HS-27A (cell line): Measurements from ENCODE around the gene BSN.
"Not testable (repeated sequence)": the region's sequence is repeated elsewhere in the genome, so short reads cannot be mapped to it uniquely, and the experiment has no call there.

ENCODE experiments used
- DNase-seq: peaks from one replicate; pipeline ENCODE4 v3.0.0-alpha.2; 2012; ENCODE audit warnings: low read depth, missing footprints

The BSN gene

DNA sequence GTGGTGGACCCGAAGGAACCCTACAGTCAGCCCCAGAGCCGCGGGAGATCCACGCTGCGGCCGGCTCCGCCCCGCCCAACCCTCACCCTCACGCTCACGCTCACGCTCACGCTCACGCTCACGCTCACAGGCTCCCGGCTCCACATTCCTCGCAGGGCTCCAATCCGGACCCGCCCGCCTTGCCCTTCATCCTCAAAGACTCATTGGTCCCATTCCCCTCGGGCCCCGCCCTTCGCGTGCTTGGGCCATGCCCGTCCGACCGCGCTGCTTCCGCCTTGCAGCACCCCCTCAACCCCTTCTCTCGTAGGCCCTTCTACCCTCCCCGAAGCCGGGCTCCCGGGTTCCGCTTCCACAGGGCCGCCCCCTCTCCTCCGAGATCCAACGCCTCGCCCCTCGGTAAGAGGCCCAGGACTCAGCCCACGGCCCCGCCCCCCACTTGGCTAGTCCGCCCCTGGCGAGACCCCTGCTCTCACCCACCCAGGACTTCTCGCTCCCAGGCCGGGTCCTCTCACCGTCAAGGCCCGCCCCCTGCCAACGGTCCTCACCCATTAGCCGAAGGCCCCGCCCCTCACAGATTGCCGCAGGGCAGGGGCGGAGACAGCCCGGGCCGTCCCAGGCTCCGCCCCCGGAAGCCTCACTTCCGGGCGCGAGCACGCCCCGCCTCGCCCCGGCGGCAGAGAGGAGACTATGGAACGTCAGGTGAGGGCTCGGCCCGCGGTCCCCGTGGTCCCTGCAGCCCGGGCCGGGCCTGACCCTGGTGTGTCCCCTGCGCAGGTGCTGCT, 119.6 kb downstream of the BSN start, which contains the start of gene APEH:
Gene APEH, plus strand, starts transcription at position 637 of the 782 bp plus-strand sequence. Its CDS starts 51 bp downstream, at position 688.
- peak; percentile 97 for DNase-seq

DNA sequence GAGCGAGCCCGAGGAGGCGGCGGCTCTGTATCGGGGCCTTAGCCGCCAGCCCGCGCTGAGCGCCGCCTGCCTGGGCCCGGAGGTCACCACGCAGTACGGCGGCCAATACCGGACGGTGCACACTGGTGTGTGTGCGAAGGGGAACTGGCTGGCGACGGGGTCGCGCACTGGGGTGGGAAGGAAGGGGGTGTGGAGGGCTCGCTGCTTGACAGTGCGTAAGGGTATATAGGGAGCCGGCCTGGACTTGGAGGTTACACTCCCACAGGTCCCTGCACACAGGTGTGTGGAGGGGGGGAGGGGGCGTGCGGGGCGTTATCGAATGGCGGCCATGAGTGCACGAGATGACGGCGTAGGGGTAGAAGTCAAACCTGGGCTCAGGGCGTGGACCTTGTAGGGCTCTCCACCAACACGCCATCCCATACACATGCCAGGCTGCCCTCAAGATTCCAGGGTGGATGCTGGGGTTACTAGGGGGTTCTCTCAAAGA, 120.3 kb downstream of the BSN start:
- no peak for DNase-seq

DNA sequence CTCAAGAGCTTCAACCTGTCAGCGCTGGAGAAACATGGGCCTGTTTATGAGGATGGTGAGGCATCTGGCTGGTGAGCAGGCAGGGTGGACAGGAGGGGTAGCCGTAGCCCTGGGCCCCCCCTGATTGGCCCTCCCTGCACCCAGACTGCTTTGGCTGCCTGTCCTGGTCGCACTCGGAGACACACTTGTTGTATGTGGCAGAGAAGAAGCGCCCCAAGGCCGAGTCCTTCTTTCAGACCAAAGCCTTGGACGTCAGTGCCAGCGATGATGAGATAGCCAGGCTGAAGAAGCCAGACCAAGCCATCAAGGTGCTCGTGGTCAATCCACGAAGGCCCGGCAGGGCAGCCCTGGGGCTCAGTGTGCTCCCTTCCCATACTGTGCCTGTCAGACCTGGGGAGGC, 121.6 kb downstream of the BSN start:
- no peak for DNase-seq

DNA sequence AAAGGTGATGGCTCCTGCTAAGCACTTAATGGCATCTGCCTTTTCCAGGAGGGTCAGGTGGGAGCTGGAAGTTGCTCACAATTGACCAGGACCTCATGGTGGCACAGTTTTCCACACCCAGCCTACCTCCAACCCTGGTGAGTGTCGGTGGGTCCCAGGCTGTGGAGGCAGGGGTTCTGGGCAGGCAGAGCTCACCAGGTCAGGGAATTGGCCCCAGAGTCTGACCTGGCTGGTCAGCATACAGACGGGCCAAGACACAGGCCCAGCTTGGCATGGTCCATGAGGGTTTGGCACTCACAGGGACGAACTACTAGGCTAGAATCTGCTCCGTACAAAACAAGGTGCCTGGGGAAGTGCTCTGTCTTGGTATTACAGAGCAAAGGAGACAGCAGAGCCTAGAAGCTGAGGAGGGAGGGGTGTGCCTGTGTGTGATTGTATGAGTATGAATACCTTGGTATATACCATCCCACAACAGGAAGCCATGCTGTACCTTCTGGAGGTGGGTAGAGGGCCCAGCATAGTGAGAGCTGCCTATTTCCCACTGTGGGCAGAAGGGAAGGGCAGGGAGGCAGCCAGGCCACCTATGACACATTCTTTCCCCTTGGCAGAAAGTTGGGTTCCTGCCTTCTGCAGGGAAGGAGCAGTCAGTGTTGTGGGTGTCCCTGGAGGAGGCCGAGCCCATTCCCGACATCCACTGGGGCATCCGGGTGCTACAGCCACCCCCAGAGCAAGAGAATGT, 126.4 kb downstream of the BSN start:
- no peak for DNase-seq

DNA sequence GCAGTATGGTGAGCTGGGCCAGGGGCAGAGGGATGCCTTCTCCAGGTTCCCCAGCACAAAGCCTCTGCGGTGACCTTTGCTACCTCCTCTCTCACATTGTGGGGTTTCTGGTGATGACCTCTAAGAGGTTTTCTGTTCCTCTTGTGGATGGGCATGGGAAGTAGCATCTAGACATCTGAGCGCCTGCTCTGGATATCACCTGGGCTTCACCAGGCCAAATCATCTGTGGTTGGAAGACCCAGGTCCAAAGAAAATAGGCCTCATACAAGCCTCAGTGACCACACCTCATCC, 126.9 kb downstream of the BSN start:
- no peak for DNase-seq

DNA sequence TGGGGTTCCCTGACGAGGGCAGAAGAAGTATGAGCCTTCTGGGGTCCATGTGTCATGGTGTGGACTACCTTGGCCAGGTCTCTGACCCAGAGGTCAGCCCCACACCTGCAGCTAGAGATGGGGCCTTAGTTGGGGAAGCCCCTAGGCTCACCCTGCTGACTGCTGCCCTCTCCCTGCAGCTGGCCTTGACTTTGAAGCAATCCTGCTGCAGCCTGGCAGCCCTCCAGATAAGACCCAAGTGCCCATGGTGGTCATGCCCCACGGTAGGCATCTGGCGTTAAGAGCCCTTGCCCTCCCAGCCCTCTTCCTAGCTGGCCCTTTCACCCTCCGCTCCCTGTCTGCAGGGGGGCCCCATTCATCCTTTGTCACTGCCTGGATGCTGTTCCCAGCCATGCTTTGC, 127.3 kb downstream of the BSN start:
- no peak for DNase-seq

DNA sequence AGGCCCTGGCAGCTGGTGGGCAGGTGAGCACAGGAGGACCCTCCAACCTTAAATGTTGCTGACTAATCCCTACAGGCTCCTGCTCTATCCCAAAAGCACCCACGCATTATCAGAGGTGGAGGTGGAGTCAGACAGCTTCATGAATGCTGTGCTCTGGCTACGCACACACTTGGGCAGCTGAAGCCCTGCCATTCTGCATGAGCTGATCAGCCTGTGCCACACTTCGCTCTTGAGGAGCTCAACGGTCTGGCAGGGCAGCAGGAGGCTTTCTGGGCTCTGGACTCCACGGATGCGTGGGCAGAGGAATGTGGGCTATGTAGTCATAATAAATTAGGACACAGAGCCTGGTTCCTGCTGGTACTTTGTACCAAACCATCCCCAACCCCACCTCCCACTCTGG, 128.9 kb downstream of the BSN start:
- DNase-seq = no peak

DNA sequence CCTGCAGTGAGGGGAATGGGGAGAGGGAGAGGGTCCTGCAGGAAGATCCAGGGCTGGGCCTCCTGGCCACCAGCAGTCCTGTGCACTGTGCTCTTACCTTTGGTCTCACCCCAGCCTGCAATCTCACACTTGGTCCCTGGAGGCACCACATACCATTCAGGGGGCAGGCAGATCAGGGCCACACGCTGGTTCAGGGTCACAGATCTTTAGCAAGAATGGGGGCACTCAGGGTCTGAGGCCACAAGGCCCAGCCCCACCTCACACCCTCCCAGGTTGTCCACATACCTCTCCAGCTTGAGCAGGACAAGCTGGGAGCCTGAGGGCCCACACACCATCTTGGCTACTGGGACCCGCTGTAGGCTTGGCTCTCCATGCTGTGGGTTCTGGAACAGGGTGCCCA, 130.2 kb downstream of the BSN start:
- DNase-seq = not testable (repeated sequence)

DNA sequence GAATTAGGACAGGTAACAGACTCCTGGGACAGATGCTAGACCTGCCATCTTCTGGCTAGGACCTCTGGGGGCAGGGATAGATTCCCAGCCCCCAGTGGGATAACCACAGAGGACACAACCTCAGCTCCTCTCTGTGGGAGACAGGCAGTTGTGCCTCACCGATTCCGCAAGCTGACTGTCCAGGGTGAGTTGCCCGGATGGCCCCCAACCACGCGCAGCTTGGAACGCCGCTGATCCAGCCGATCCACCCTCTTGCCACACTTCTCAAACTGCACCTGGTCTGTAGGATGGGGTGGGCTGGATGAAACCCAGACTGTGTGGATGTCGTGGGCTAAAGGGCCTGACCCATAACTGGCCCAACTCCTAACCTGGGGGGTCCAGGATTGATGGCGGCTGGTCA, 130.8 kb downstream of the BSN start:
- not testable (repeated sequence) for DNase-seq

DNA sequence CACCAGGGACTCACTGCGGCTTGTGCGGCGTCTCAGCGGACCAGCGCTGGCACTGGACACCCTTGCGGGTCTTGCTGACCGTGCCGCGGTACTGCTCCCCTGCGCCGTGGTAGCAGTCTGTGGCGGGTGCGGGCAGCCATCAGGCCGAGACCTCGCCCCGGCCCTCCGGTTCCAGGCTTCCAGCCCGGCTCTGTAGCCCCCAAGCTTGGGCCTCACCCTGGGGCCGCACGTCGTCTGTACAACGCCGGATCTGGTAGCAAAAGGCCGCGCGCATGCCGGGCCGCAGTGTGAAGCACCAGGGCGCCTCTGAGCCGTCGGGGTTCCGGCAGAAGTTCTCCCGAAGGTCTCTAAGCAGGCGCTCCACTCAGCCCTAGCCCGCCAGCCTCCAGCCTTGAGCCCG, 131.6 kb downstream of the BSN start:
- not testable (repeated sequence) for DNase-seq

DNA sequence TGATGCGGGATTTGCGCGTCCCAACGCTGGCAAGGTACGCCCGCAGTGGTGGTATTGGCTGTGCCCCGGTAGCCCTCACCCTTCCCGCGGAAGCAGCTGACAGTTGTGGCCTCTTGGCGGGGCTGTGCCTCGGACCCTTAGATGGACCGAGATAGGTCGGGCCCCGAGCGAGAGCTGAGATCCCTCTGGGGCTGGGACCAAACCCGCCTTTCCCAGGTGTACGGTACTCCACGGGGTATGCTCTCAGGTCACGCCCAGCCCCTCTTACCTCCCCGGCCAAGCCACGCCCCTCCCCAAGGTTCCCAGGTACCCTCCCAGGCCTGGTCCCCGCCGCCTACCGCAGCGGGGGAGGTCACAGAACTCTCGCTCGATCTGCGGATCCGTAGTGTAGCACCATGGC, 132.1 kb downstream of the BSN start:
- DNase-seq = not testable (repeated sequence)

DNA sequence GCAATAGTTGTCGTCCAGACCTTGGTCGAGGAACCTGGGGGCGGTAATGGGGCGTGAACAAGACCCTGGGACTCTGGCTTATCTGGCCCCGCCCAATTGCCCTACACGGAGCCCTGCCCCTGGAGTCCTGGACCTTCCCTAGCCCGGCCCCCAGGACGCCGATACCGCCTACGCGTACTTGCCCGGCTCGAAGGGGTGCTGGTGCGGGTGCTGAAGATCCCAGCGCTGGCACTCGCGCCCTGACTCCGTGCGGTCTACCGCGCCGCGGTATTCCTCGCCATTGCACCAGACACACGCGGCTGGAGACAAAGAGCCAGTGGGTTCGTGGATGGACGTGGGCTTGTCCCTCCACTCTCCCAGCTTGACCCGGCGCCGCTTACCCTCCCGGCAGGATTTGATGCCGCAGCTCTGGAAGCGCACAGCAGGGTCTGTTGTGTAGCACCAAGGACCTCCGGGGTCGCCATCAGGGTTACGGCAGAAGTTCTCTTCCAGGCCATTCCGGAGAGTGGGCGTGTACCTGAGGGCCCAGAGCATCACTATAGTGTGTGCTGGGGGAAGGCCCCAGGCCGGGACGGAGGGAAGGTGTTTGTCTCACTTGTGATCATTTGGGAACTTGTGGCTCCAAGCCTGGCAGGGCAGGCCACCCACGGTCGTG, 132.6 kb downstream of the BSN start:
- not testable (repeated sequence) for DNase-seq

DNA sequence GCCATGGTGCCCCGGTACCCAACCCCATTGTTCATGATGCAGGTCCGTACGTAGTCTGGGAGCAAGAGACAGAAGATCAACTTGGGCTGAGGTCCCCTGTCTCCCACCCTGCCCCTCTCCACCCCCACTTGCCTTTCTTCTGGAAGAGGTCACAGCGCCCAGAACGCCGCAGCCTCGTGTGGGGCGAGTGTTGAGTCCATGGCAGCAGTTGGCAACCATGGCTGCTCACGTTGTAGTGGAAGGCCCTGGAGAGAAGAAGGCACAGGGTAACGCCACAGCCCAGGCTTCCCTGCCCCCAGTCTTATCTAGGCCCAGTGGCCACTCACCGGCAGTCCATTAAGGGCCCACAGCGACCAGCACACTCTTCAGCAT, 133.1 kb downstream of the BSN start:
- not testable (repeated sequence) for DNase-seq

DNA sequence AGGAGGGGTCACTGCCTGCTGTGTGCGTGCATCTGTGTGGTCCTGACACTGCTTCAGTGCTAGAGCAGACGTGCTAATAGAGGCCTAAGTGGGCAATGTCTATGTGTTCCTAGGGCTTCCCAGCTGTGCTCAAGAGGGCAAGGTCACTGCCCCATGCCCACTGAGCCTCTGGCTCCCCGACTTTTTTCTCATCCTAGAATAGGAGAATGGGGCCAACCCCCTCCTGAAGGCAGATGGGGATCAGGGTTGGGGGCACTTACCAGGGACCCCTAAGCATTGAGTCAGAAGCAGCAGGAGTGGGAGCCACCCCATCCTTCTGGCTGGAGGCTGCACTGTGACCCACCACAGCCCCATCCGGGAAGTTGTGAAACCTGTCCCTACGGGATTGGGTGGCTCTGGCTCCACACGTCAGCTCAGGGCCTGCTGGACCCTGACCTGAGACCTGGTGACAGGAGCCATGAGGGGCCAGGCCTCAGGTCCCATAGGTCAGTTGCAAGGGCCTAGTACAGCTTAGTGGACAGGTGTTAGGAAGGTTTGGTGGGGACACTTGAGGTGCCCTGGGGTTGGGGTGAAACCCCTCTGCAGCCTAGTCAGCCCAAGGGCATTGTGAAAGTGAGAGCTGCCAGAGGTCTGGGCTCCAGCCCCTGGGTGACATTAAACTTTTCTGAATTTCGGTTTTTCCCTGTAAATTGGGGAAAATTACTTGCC, 134.2 kb downstream of the BSN start:
- not testable (repeated sequence) for DNase-seq

DNA sequence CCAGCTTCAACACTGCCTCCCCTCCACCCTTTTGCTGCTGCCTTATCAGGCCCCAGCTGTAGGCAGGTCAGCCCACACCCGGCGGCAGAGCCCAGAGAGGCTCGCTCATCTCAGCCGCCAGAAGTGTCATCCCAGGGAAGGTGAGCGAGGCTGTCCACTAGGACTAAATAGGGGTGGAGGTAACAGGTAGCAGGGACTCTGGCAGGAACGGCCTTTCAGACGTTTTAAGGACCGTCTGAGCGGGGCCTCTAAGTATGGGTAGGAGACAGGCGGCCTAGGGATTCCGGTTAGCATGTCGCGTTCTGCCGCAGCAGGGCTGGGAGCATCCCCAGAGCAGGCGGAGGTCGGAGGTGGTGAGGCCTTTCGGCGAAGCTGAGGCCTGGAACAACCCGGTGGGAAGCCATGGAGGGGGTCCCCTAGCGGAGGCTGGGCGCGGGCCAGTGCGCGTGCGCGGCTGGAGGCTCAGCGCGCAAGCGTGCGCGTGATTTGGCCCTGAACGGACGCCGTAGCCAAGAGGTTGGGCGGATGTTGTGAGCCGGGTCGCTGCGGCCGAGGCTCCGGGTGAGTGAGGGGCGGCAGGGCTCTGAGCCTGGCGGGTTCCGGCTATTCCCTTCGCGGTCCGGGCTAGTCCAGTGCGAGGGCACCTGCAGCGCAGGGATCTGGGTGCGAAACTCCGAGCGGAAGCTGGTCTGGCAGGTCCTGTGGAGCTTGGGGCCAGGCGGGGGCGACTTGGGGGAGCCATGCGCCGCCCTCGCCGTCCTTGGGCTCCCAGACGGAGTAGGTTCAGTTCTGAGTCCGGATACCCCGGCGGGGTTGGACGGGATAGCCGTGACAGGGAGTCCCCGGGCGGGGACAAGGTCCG, 135.0 kb downstream of the BSN start, which contains the start of the genes MST1 and RNF123:
Gene MST1, minus strand, starts transcription at position 429 of the 862 bp plus-strand sequence. CDS start 783 bp downstream, outside the sequence.
Gene RNF123, plus strand, starts transcription at position 512 of the 862 bp plus-strand sequence. CDS start 1,609 bp downstream, outside the sequence.
- DNase-seq = peak; percentile 76

DNA sequence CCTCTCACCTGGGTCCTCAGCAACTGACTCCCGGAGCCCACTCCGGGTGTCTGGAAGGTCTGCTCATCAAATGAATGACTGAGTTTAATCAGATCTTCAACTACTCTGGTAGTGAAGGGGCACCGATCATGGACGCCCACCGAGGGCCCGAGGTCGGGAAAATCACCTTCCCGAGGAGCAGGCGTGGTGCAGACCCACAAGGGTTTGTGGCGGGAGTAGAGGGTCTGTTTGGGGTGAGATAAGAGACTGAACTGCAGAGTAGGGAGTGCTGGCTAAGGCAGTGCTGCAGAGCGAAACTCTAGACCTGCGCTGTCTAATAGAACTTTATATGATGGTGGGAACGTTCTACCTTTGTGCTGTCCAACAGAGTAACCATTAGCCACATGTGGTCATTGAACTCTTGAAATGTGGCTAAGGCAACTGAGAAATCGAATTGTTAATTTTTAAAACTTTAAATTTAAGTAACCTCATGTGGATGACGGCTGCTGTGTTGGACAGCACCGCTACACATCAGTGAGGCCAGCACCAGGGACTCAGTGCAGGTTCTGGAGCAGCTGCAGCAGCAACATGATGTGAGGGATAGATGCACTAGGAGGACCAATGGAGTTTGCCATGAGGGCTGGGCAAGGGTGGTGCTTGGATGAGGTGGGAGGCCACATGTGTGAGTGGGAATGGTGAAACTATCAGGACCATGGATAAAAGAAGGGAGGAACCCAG, 135.8 kb downstream of the BSN start:
- DNase-seq = not testable (repeated sequence)

DNA sequence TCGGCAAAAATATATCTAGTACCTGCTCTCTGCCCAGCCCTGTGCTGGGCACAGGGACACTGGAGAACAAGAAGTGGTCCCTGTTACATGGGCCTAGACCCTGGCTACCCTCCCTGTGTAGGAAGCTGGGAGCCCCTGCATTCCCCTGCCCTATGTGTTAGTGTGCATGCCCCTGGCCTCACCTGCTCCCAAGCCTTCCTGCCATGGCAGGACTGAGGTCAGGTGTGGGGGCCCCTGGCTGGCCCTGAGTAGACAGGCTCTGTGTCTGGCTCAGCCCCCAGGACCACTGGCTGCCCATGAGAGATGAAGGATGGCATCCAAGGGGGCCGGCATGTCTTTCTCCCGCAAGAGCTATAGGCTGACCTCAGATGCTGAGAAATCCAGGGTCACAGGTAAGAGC, 136.6 kb downstream of the BSN start:
- not testable (repeated sequence) for DNase-seq

DNA sequence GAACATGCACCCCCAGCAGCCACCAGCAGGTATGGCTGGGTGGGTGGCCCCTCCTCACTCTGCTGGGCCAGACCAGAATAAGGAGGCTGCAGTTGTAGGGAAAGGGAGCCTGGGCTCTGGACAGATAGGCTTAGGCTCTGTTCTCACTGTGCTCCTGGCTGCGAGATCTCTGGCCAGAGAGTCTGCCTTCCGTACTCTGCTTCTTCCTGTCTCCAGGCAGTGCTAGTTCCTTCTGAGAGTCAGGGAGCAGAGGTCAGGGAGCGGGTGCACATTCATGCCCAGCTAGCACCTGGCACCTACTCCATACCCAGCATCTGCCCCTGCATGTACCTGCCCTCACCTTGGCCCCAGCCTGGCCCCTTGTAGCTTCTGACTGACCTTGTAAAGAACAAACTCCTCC, 137.2 kb downstream of the BSN start:
- not testable (repeated sequence) for DNase-seq

DNA sequence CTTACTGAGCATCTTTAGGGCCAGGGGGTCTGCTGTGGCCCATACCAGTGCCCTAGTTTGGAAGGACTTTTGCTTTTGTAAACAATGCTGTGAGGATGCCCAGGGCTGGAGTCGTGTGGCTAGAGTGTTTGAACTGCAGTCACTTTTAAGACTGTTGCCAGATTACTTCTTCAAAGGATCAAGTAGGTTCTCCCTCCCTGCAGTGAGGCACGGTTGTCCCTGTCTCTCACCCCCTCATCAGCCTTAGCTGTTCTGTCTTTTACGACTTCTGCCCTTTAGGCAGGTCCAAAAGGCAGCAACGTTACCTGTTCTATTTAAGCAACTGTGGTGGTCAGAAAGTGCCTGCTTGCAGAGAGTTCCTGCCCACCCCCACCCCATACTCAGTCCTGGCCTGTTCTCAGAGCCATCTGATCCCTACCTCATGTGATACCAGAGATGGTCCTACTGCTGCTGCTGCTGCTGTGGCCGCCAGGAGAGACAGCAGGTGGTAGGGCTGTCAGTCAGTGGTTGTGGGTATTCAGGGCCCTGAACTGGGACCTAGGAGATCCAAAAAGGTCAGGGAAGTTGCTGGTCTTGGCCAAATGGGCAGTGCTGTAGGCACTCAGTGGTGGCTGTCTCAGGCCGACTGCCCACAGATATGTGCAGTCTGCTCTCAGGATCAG, 140.3 kb downstream of the BSN start:
- DNase-seq = not testable (repeated sequence)
